Lung (tissue), 12 donors: Measurements from ENCODE around the gene ZGLP1. TPM values are rescaled to one million over a fixed set of nuclear protein-coding genes. Genes with fewer than 3 reads are reported as not detected.
"Not testable (repeated sequence)": the region's sequence is repeated elsewhere in the genome, so short reads cannot be mapped to it uniquely, and the experiment has no call there.

Source experiments
- ATAC-seq: fragments of 200-7000 bp; cut with Tn5 transposase; one replicate; pipeline ENCODE4 v1.9.1; 2020; ENCODE audit warnings: moderate number of reproducible peaks; ENCODE audit not compliant: insufficient read depth, low FRiP score
- DNase-seq, 3 donors: peaks; one replicate each; pipeline ENCODE4 v3.0.0-alpha.2; 2013 to 2017
- H3K27ac ChIP-seq, 2 donors: one replicate each; pipeline ENCODE4 v1.5.1; 2013; ENCODE audit warnings: mild to moderate bottlenecking in 2 of 2, moderate library complexity in 2 of 2, control low read depth in 1 of 2, inconsistent platforms in 1 of 2, low read depth in 1 of 2, low read length in 1 of 2
- H3K27me3 ChIP-seq, 3 donors: one replicate each; pipeline ENCODE4 v1.5.1; 2013; ENCODE audit warnings: low read length in 2 of 3; ENCODE audit not compliant: control insufficient read depth in 3 of 3, insufficient read depth in 3 of 3
- H3K36me3 ChIP-seq, 4 donors: one replicate each; pipeline ENCODE4 v1.5.1; 2013; ENCODE audit warnings: low read length in 4 of 4, mild to moderate bottlenecking in 1 of 4, moderate library complexity in 1 of 4; ENCODE audit not compliant: control insufficient read depth in 4 of 4, insufficient read depth in 4 of 4
- H3K4me1 ChIP-seq, 5 donors: one replicate each; pipeline ENCODE4 v1.5.1; 2013; ENCODE audit warnings: low read length in 5 of 5, mild to moderate bottlenecking in 2 of 5, moderate library complexity in 1 of 5; ENCODE audit not compliant: control insufficient read depth in 5 of 5, insufficient read depth in 5 of 5
- H3K4me3 ChIP-seq: one replicate; pipeline ENCODE4 v1.5.1; 2013; ENCODE audit warnings: mild to moderate bottlenecking, control low read depth, moderate library complexity
- H3K9ac ChIP-seq, 2 donors: one replicate each; pipeline ENCODE4 v1.5.1; 2013; ENCODE audit warnings: low read length in 2 of 2, control low read depth in 1 of 2; ENCODE audit not compliant: insufficient read depth in 1 of 2
- H3K9me3 ChIP-seq, 4 donors: one replicate each; pipeline ENCODE4 v1.5.1; 2013; ENCODE audit warnings: low read length in 3 of 4, mild to moderate bottlenecking in 1 of 4, moderate library complexity in 1 of 4; ENCODE audit not compliant: control insufficient read depth in 4 of 4, insufficient read depth in 3 of 4
- WGBS, 2 donors: extraction: QIAGEN DNeasy Blood & Tissue Kit; methylation state at CpG; one replicate each; pipeline ENCODE4 v1.1.7; 2013; 5-methylcytosine and 5-hydroxymethylcytosine counted together
- polyA plus RNA-seq, 2 donors: library from polyadenylated mRNA; stranded (reverse); fragments of 200-250 nt; gene quantifications; one replicate each; pipeline ENCODE4 v1.2.1, GENCODE V29; 2013
- total RNA-seq, 2 donors: library from RNA; depleted of rRNA in 1 of 2; stranded (reverse); fragments of >200 nt in 1 of 2; gene quantifications; one replicate each; pipeline ENCODE4 v1.2.1, GENCODE V29; 2014 to 2021
- TF ChIP-seq, protein P1 (sequence below): IDR thresholded peaks from 2 replicates; pipeline ENCODE4 v1.5.1; 2012; ENCODE audit warnings: mild to moderate bottlenecking; ENCODE audit errors: control extremely low read depth, extremely low read depth
- donor health status: control.
- donor health status: control.
- donor health status: Bipolar disorder and iron deficiency.
- donor health status: healthy.
- donor health status: DM: yes; HTN: yes; CAD: no.

Gene ZGLP1
- total and polyA plus RNA-seq, 4 donors: 3.0 to 6.7 (median 4.4) TPM

GRCh38 chr19:10343495-10343894 lies 33.9 kb upstream of the ZGLP1 start:
- no peak for DNase-seq
- TF ChIP-seq, protein P1, sequence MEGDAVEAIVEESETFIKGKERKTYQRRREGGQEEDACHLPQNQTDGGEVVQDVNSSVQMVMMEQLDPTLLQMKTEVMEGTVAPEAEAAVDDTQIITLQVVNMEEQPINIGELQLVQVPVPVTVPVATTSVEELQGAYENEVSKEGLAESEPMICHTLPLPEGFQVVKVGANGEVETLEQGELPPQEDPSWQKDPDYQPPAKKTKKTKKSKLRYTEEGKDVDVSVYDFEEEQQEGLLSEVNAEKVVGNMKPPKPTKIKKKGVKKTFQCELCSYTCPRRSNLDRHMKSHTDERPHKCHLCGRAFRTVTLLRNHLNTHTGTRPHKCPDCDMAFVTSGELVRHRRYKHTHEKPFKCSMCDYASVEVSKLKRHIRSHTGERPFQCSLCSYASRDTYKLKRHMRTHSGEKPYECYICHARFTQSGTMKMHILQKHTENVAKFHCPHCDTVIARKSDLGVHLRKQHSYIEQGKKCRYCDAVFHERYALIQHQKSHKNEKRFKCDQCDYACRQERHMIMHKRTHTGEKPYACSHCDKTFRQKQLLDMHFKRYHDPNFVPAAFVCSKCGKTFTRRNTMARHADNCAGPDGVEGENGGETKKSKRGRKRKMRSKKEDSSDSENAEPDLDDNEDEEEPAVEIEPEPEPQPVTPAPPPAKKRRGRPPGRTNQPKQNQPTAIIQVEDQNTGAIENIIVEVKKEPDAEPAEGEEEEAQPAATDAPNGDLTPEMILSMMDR: no peak
- Histone ChIP-seq H3K4me1 (no peaks in the 10 kb centered on the region), H3K36me3 (no peaks in the 10 kb centered on the region), H3K27me3 (no peaks in the 10 kb centered on the region), H3K4me3 (no peak overlapping the region), H3K27ac (no peak overlapping the region), H3K9me3 (no peaks in the 10 kb centered on the region), H3K9ac (no peak overlapping the region)
- ATAC-seq: no peak
- 81 to 92% methylated on average over 2 of the region's 2 CpGs for WGBS, 2 donors

- H3K4me3 ChIP-seq: no peak overlapping the region
- DNase-seq (no peak), ATAC-seq (no peak)
- 81 to 89% methylated on average over 5 of the region's 5 CpGs for WGBS, 2 donors
- H3K27ac ChIP-seq: no peak overlapping the region
- no peaks in the 10 kb centered on the region for H3K36me3 ChIP-seq
- H3K9me3 ChIP-seq: no peaks in the 10 kb centered on the region
- no peaks in the 10 kb centered on the region for H3K27me3 ChIP-seq
- H3K4me1 ChIP-seq: peaks cover 0 to 4% (median 0%) of the 10 kb centered on the region in 5 donors
- H3K9ac ChIP-seq: no peak overlapping the region
- TF ChIP-seq, protein P1: no peak
Measured at GRCh38 chr19:10339977-10340376, 30.4 kb upstream of the ZGLP1 start.

- TF ChIP-seq, protein P1: no peak
- 17 to 40% methylated on average over 14 of the region's 14 CpGs for WGBS, 2 donors
- ATAC-seq: no peak
Measured at GRCh38 chr19:10339380-10339960, 29.9 kb upstream of the ZGLP1 start, which contains the start of gene ICAM3. ICAM3 (minus strand) TSS chr19:10339624; CDS start chr19:10339614, 10 bp downstream.

DNA sequence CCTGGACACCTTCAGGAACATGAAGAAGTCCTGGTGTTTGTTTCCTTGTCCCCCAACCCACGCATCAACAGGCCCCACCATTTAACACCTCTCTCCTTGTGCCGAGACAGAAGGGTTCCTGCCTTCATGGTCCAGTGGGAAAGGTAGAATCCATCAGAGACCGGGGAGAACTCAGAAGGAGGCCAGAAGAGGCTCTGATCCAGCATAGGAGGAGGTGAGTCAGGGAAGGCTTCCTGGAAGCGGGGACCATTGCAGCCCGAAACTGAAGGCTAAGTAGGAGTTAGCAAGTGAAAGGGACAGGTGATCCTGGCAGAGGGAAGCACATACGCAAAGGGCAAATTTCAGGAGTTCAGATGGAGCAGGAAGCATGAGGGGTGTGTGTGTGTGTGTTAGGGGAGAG lies 29.3 kb upstream of the ZGLP1 start:
- H3K27ac ChIP-seq: no peak overlapping the region
- WGBS, 2 donors: 63 to 76% methylated on average over 6 of the region's 6 CpGs

More at GRCh38 chr19:10339380-10339960, 29.9 kb upstream of the ZGLP1 start, which contains the start of gene ICAM3:
- no peaks in the 10 kb centered on the region for H3K9me3 ChIP-seq
- no peaks in the 10 kb centered on the region for H3K36me3 ChIP-seq
- H3K27ac ChIP-seq: no peak within 1 kb of the TSS
- H3K4me3 ChIP-seq: no peak within 1 kb of the TSS
- H3K9ac ChIP-seq: no peak within 1 kb of the TSS
- no peak for DNase-seq
- H3K27me3 ChIP-seq: no peaks in the 10 kb centered on the region
- peaks cover 0 to 7% (median 0%) of the 10 kb centered on the region in 5 donors for H3K4me1 ChIP-seq

GRCh38 chr19:10336725-10337124 lies 27.1 kb upstream of the ZGLP1 start:
- WGBS, 2 donors: 97 to 99% methylated on average over 9 of the region's 9 CpGs
- ATAC-seq: not testable (repeated sequence)
- H3K4me1 ChIP-seq: peaks cover 0 to 25% (median 9%) of the 10 kb centered on the region in 5 donors

More for the DNA sequence above, 29.3 kb upstream of the ZGLP1 start:
- Histone ChIP-seq H3K4me3 (no peak overlapping the region), H3K36me3 (no peaks in the 10 kb centered on the region), H3K9ac (no peak overlapping the region), H3K27me3 (no peaks in the 10 kb centered on the region), H3K9me3 (no peaks in the 10 kb centered on the region), H3K4me1 (peaks cover 0 to 12% (median 2%) of the 10 kb centered on the region in 5 donors)
- ATAC-seq: no peak
- no peak for DNase-seq
- TF ChIP-seq, protein P1: no peak

More at GRCh38 chr19:10336725-10337124, 27.1 kb upstream of the ZGLP1 start:
- H3K9me3 ChIP-seq, H3K27ac ChIP-seq, H3K4me3 ChIP-seq, H3K36me3 ChIP-seq, H3K27me3 ChIP-seq, DNase-seq, H3K9ac ChIP-seq: not testable (repeated sequence)
